ENCODE measurements around the gene CDC42BPB. TPM values are rescaled to one million over a fixed set of nuclear protein-coding genes. Genes with fewer than 3 reads are reported as not detected.

The CDC42BPB gene
- total RNA-seq, 4 donors from 2014 or later: 145 to 255 (median 197) TPM

- Histone ChIP-seq H3K27ac (peak overlapping the region in 1 of 4 donors; percentile 42), H3K4me3 (no peak overlapping the region), H3K4me1 (peaks cover 0 to 44% (median 5%) of the 10 kb centered on the region in 4 donors), H3K27me3 (no peaks in the 10 kb centered on the region), H3K36me3 (no peaks in the 10 kb centered on the region), H3K9me3 (no peaks in the 10 kb centered on the region)
- TF ChIP-seq, protein P1, sequence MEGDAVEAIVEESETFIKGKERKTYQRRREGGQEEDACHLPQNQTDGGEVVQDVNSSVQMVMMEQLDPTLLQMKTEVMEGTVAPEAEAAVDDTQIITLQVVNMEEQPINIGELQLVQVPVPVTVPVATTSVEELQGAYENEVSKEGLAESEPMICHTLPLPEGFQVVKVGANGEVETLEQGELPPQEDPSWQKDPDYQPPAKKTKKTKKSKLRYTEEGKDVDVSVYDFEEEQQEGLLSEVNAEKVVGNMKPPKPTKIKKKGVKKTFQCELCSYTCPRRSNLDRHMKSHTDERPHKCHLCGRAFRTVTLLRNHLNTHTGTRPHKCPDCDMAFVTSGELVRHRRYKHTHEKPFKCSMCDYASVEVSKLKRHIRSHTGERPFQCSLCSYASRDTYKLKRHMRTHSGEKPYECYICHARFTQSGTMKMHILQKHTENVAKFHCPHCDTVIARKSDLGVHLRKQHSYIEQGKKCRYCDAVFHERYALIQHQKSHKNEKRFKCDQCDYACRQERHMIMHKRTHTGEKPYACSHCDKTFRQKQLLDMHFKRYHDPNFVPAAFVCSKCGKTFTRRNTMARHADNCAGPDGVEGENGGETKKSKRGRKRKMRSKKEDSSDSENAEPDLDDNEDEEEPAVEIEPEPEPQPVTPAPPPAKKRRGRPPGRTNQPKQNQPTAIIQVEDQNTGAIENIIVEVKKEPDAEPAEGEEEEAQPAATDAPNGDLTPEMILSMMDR (IDR thresholded peaks at IDR 0.05): no peak
- TF ChIP-seq POLR2A (IDR thresholded peaks at IDR 0.05): no peak
- peak in 2 of 3 donors; percentile 45 to 55 for DNase-seq
Observed at GRCh38 chr14:102914474-102915291, 142.7 kb downstream of the CDC42BPB start.

DNA sequence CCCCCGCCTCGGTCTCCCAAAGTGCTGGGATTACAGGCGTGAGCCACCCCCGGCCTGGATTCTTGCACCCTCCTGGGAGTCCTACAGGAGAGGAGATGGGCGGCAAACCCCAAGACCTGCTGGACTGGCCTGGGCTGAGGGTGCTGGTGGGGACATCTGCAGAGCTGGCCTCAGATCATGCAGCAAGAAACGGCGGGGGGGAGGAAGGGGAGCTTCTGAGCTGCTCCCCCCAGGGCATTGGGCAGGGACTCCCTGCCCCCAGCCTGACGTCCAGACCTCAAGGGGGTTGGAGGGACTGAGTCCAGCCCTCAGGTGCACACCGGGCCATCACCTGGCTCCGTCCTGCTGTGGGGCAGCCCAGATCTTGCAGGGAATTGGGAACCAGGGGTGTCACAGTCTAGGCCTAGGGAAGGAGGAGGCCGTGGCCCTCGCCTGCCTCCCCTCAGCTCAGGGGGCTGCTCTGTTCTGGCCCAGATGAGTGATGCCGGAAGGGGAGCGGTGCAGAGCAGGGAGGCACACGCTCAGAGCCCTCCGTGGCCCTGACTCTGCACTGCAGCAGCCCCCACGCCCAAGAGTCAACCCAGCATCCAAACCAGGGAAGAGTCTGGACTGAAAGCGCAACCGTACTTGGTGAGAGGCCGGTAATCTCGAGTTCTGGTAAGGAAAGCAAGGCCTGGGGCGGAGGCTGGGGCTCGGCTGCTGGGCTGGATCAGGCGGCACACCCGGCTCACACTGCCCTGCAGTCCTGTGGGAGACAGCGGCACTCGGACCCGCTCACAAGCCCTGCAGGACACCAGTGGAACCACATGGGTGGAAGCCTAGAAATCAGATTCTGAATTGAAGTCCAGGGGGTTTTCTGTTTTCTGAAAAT is 143.8 kb downstream of the CDC42BPB start:
- no peaks in the 10 kb centered on the region for H3K36me3 ChIP-seq
- no peak for TF ChIP-seq POLR2A (IDR thresholded peaks at IDR 0.05)
- TF ChIP-seq, protein P1 (IDR thresholded peaks at IDR 0.05): no peak
- DNase-seq: peak in 1 of 3 donors; percentile 40
- H3K4me1 ChIP-seq: peaks cover 0 to 44% (median 5%) of the 10 kb centered on the region in 4 donors
- H3K9me3 ChIP-seq: no peaks in the 10 kb centered on the region
- H3K27me3 ChIP-seq: no peaks in the 10 kb centered on the region
- no peak overlapping the region for H3K4me3 ChIP-seq
- H3K27ac ChIP-seq: no peak overlapping the region

DNA sequence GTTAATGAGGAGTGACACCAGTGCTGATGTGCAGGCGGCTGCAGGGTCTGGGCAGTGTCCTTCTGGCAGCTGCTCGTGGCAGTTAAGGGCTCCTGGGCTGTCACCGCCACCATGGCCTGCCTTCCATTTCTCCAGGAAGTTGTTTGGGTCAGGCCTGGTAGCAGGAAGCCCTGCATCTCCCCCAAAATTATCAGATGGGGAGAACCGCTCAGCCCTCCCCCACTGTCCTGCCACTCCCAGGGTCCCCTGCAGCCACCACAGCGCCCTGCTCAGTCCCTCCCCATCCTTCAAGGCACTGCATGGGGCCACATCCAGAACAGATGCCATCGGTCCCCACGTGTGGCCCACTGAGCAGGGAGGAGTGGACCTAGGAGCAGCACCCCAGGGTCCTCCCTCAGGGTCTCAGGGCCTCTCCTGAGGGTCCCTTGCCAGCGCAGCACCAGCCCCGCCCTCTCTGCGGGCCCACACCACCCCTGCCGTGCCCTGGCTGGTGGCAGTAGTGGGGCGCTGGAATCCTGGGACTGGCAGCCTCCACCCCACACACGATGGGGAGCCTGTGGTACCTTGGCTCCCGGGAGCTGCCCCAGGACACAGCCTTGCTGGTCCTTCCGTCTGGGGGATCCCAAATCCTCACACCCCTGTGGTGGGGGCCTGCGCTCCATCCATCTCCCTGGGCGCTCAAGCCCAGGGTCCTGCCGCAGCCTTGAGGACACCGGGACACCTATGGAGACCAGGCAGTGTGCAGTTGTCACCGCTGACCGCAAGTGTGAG is 145.2 kb downstream of the CDC42BPB start:
- no peaks in the 10 kb centered on the region for H3K27me3 ChIP-seq
- no peak for TF ChIP-seq POLR2A (IDR thresholded peaks at IDR 0.05)
- TF ChIP-seq, protein P1 (IDR thresholded peaks at IDR 0.05): no peak
- no peaks in the 10 kb centered on the region for H3K9me3 ChIP-seq
- H3K27ac ChIP-seq: no peak overlapping the region
- H3K4me3 ChIP-seq: no peak overlapping the region
- DNase-seq: no peak
- peaks cover 0 to 4% (median 0%) of the 10 kb centered on the region in 3 donors for H3K36me3 ChIP-seq
- H3K4me1 ChIP-seq: peaks cover 0 to 36% (median under 1%) of the 10 kb centered on the region in 4 donors

DNA sequence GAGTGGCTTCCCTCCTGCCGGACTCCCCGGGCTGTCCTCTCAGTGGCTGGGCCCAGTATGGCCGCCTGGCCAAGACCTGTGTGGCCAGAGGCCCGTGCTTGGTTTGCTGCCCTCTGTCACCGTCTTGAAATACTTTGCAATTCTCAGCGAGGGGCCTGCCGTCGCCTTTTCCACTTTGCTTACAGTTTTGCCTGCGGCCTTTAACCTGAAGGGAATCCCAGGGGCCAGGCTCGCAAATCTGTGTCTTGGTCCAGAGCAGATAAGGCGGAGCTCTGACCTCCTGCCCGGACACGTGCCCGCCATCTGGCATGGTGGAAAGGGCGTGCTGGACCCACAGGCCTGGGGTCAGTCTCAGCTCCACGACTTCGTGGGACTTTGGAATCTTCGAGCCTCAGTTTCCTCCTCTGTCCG is 145.8 kb downstream of the CDC42BPB start:
- peaks cover 0 to 9% (median 0%) of the 10 kb centered on the region in 3 donors for H3K36me3 ChIP-seq
- no peak for DNase-seq
- no peak overlapping the region for H3K27ac ChIP-seq
- H3K27me3 ChIP-seq: no peaks in the 10 kb centered on the region
- H3K4me3 ChIP-seq: no peak overlapping the region
- H3K9me3 ChIP-seq: no peaks in the 10 kb centered on the region
- TF ChIP-seq, protein P1 (IDR thresholded peaks at IDR 0.05): no peak
- TF ChIP-seq POLR2A (IDR thresholded peaks at IDR 0.05): no peak
- H3K4me1 ChIP-seq: peaks cover 0 to 34% (median 0%) of the 10 kb centered on the region in 4 donors

DNA sequence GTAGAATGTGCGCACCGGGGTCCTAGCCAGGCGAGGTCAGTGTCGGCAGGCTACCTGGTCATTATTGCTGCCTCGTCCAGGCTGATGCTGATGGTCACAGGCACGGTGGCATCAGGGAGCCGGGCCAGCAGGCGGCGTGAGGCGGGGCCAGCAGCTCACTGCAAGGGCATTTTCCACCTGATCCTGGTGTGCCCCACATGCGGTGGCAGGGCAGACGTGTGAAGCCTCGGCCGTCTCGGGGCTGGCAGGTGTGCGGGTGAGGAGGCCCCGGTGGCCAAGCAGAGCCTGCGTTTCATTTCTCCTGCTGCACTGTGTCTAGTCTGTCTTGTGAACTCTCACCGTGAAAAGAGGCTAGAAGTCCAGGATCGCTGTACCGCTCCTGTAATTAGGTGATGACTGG is 146.9 kb downstream of the CDC42BPB start:
- peaks cover 0 to 15% (median 0%) of the 10 kb centered on the region in 3 donors for H3K36me3 ChIP-seq
- no peaks in the 10 kb centered on the region for H3K27me3 ChIP-seq
- H3K9me3 ChIP-seq: no peaks in the 10 kb centered on the region
- no peak overlapping the region for H3K4me3 ChIP-seq
- peaks cover 0 to 23% (median 0%) of the 10 kb centered on the region in 4 donors for H3K4me1 ChIP-seq
- DNase-seq: no peak
- TF ChIP-seq POLR2A (IDR thresholded peaks at IDR 0.05): no peak
- TF ChIP-seq, protein P1 (IDR thresholded peaks at IDR 0.05): no peak
- no peak overlapping the region for H3K27ac ChIP-seq

All from Peyer's patch (tissue), 4 donors.